A673 (cell line): Measurements from ENCODE around the gene FRMPD4.
A peak's percentile ranks its signal among the peaks of the same experiment; 100 is the strongest.

Experiments
- CTCF ChIP-seq: fragments of 300-800, 200-600 bp; sonication (generic); conservative IDR thresholded peaks from 2 replicates; pipeline ENCODE4 v1.5.1; 2017; ENCODE audit warnings: low read depth, mild to moderate bottlenecking, antibody characterized with exemption, low read length, moderate library complexity, mixed read lengths
- EZH2 ChIP-seq: fragments of 200-600 bp; sonication (generic); IDR thresholded peaks from 2 replicates; pipeline ENCODE4 v1.6.1; 2017; ENCODE audit warnings: borderline replicate concordance, low read depth, mild to moderate bottlenecking, mixed read lengths, antibody characterized with exemption, low read length; ENCODE audit not compliant: poor library complexity, severe bottlenecking

- TF ChIP-seq CTCF (peak; percentile 40), EZH2 (no peak)
Observed at GRCh38 chrX:12383196-12383595, 244.9 kb downstream of the FRMPD4 start.
